HepG2 (cell line): ENCODE results near the gene IWS1. TPM values are rescaled to one million over a fixed set of nuclear protein-coding genes. Genes with fewer than 3 reads are reported as not detected.
A peak's percentile ranks its signal among the peaks of the same experiment; 100 is the strongest.

Source experiments
- ARHGAP35 ChIP-seq: sonication (generic); formaldehyde crosslinking; IDR thresholded peaks from 2 replicates; pipeline ENCODE4 v1.9.0; 2022; ENCODE audit warnings: mild to moderate bottlenecking, inconsistent platforms, moderate library complexity, missing genetic modification reagents, borderline replicate concordance
- BATF2 ChIP-seq: sonication (generic); formaldehyde crosslinking; IDR thresholded peaks from 2 replicates; pipeline ENCODE4 v1.8.0; 2022; ENCODE audit warnings: mild to moderate bottlenecking, missing genetic modification reagents, moderate library complexity
- CBFB ChIP-seq: sonication (generic); formaldehyde crosslinking; IDR thresholded peaks from 2 replicates; pipeline ENCODE4 v1.4.0; 2020; ENCODE audit warnings: missing genetic modification reagents
- MEF2D ChIP-seq: sonication (generic); formaldehyde crosslinking; IDR thresholded peaks from 2 replicates; pipeline ENCODE4 v1.5.1; 2020; ENCODE audit warnings: mild to moderate bottlenecking, missing genetic modification reagents
- MTF2 ChIP-seq: sonication (generic); formaldehyde crosslinking; IDR thresholded peaks from 2 replicates; pipeline ENCODE4 v1.5.0; 2020; ENCODE audit warnings: missing genetic modification reagents, borderline replicate concordance
- NR3C1 ChIP-seq: sonication (generic); formaldehyde crosslinking; IDR thresholded peaks from 2 replicates; pipeline ENCODE4 v1.4.0; 2020; ENCODE audit warnings: missing genetic modification reagents
- PHF21A ChIP-seq: sonication (generic); formaldehyde crosslinking; IDR thresholded peaks from 2 replicates; pipeline ENCODE4 v1.5.0; 2020; ENCODE audit warnings: mild to moderate bottlenecking, missing genetic modification reagents
- PLSCR1 ChIP-seq: sonication (generic); formaldehyde crosslinking; IDR thresholded peaks from 2 replicates; pipeline ENCODE4 v1.5.0; 2020; ENCODE audit warnings: missing genetic modification reagents, mild to moderate bottlenecking, borderline replicate concordance
- POGK ChIP-seq: sonication (generic); formaldehyde crosslinking; conservative IDR thresholded peaks from 2 replicates; pipeline ENCODE4 v1.8.0; 2022; ENCODE audit warnings: mild to moderate bottlenecking, moderate library complexity, missing genetic modification reagents
- REPIN1 ChIP-seq: sonication (generic); formaldehyde crosslinking; IDR thresholded peaks from 2 replicates; pipeline ENCODE4 v1.8.0; 2022; ENCODE audit warnings: missing genetic modification reagents, low read depth, mild to moderate bottlenecking, borderline replicate concordance
- RFX1 ChIP-seq: fragments of 450-650 bp; IDR thresholded peaks from 2 replicates; pipeline ENCODE4 v1.6.1; 2017
- ZBTB21 ChIP-seq: sonication (generic); formaldehyde crosslinking; IDR thresholded peaks from 2 replicates; pipeline ENCODE4 v1.4.0; 2020; ENCODE audit warnings: missing genetic modification reagents
- ZNF660 ChIP-seq: sonication (generic); formaldehyde crosslinking; IDR thresholded peaks from 2 replicates; pipeline ENCODE4 v1.5.1; 2020; ENCODE audit warnings: mild to moderate bottlenecking, low read depth, missing genetic modification reagents, borderline replicate concordance
- ZNF674 ChIP-seq: sonication (generic); formaldehyde crosslinking; IDR thresholded peaks from 2 replicates; pipeline ENCODE4 v1.5.0; 2020; ENCODE audit warnings: low read depth, mild to moderate bottlenecking, missing genetic modification reagents
- ZNF737 ChIP-seq: sonication (generic); formaldehyde crosslinking; IDR thresholded peaks from 2 replicates; pipeline ENCODE4 v1.5.0; 2020; ENCODE audit warnings: missing genetic modification reagents, mild to moderate bottlenecking, borderline replicate concordance
- ZUFSP ChIP-seq: sonication (generic); formaldehyde crosslinking; IDR thresholded peaks from 2 replicates; pipeline ENCODE4 v1.9.0; 2021; ENCODE audit warnings: missing genetic modification reagents, mild to moderate bottlenecking, borderline replicate concordance
- polyA plus RNA-seq, 8 experiments: library from polyadenylated mRNA; depleted of rRNA in 3 of 8; stranded (reverse) in 7 of 8; unstranded in 1 of 8; fragments of >200 nt; fragmentation: Illumina TruSeq in 4 of 8; extraction: Trizol in 4 of 8; gene quantifications; 2 replicates each; pipeline versions ENCODE4 v1.2.1 to v1.2.3, GENCODE V29; 2011 to 2016; ENCODE audit warnings: low read depth in 4 of 8, missing spikeins in 1 of 8, mixed read lengths in 1 of 8; ENCODE audit not compliant: insufficient read depth in 1 of 8
- total RNA-seq, 5 experiments: library from RNA; depleted of rRNA; stranded (reverse); fragments of >200 nt; fragmentation: Illumina TruSeq; extraction: Trizol; gene quantifications; 2 replicates each; pipeline ENCODE4 v1.2.3, GENCODE V29; 2016; ENCODE audit warnings: low read depth in 1 of 5
- TF ChIP-seq, protein P1 (sequence below): sonication (generic); formaldehyde crosslinking; IDR thresholded peaks from 2 replicates; pipeline ENCODE4 v1.5.0; 2020; ENCODE audit warnings: mild to moderate bottlenecking, missing genetic modification reagents, borderline replicate concordance
- TF ChIP-seq, protein P2 (sequence below): sonication (generic); formaldehyde crosslinking; conservative IDR thresholded peaks from 2 replicates; pipeline ENCODE4 v1.5.0; 2020; ENCODE audit warnings: missing genetic modification reagents

IWS1 gene
- total and polyA plus RNA-seq, 2 of the 13 experiments (the other 11 are each of a cell fraction or from before 2014, with no cell fraction given): 28.9 to 62.3 TPM

- TF ChIP-seq POGK (CRISPR knock-in tag) (no peak; the same call in 1 of the 2 replicates), ZNF674 (CRISPR knock-in tag) (no peak), ZNF737 (no peak), RFX1 (no peak), NR3C1 (CRISPR knock-in tag) (no peak), ARHGAP35 (CRISPR knock-in tag) (0 out of 2 replicates have a peak, but pooled peaks have one; percentile 52), ZNF660 (CRISPR knock-in tag) (no peak), PLSCR1 (CRISPR knock-in tag) (no peak), PHF21A (CRISPR knock-in tag) (no peak), BATF2 (CRISPR knock-in tag) (no peak), CBFB (CRISPR knock-in tag) (no peak), REPIN1 (no peak), ZBTB21 (no peak), MEF2D (CRISPR knock-in tag) (no peak), ZUFSP (CRISPR knock-in tag) (no peak), MTF2 (CRISPR knock-in tag) (peak; percentile 72; the same call in 1 of the 2 replicates)
- TF ChIP-seq, protein P1, sequence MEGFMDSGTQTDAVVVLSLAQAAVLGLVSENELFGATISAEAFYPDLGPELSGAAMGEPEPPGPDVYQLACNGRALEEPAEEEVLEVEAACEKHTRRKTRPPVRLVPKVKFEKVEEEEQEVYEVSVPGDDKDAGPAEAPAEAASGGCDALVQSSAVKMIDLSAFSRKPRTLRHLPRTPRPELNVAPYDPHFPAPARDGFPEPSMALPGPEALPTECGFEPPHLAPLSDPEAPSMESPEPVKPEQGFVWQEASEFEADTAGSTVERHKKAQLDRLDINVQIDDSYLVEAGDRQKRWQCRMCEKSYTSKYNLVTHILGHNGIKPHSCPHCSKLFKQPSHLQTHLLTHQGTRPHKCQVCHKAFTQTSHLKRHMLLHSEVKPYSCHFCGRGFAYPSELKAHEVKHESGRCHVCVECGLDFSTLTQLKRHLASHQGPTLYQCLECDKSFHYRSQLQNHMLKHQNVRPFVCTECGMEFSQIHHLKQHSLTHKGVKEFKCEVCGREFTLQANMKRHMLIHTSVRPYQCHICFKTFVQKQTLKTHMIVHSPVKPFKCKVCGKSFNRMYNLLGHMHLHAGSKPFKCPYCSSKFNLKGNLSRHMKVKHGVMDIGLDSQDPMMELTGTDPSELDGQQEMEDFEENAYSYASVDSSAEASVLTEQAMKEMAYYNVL (CRISPR knock-in tag): peak; percentile 74; the same call in 1 of the 2 replicates
- TF ChIP-seq, protein P2, sequence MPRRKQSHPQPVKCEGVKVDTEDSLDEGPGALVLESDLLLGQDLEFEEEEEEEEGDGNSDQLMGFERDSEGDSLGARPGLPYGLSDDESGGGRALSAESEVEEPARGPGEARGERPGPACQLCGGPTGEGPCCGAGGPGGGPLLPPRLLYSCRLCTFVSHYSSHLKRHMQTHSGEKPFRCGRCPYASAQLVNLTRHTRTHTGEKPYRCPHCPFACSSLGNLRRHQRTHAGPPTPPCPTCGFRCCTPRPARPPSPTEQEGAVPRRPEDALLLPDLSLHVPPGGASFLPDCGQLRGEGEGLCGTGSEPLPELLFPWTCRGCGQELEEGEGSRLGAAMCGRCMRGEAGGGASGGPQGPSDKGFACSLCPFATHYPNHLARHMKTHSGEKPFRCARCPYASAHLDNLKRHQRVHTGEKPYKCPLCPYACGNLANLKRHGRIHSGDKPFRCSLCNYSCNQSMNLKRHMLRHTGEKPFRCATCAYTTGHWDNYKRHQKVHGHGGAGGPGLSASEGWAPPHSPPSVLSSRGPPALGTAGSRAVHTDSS (CRISPR knock-in tag): no peak
These were observed 914 bp upstream of the IWS1 start (continued) for GRCh38 chr2:127527001-127527804.
